ENCODE results near the gene FLNB.
"Not testable (repeated sequence)": the region's sequence is repeated elsewhere in the genome, so short reads cannot be mapped to it uniquely, and the experiment has no call there.

Gene FLNB

GRCh38 chr3:58188921-58189451, 180.8 kb downstream of the FLNB start:
- DNase-seq = no peak

GRCh38 chr3:58189691-58190090, 181.5 kb downstream of the FLNB start:
- DNase-seq = no peak

- DNase-seq = no peak
These were observed 182.1 kb downstream of the FLNB start for GRCh38 chr3:58190291-58190690.

- no peak for DNase-seq
These were observed 182.7 kb downstream of the FLNB start for GRCh38 chr3:58190882-58191281.

GRCh38 chr3:58191361-58191991, 183.3 kb downstream of the FLNB start:
- DNase-seq = no peak

GRCh38 chr3:58192069-58192468, 183.8 kb downstream of the FLNB start:
- DNase-seq = no peak

GRCh38 chr3:58193682-58194407, 185.6 kb downstream of the FLNB start:
- DNase-seq = no peak

- DNase-seq = no peak
These were observed 189.4 kb downstream of the FLNB start for GRCh38 chr3:58197588-58197987.

- DNase-seq = no peak
These were observed 190.1 kb downstream of the FLNB start for GRCh38 chr3:58198362-58198761.

- no peak for DNase-seq
These were observed 190.6 kb downstream of the FLNB start for GRCh38 chr3:58198804-58199203.

- no peak for DNase-seq
These were observed 192.0 kb downstream of the FLNB start for GRCh38 chr3:58200121-58200709.

- DNase-seq = no peak
These were observed 192.7 kb downstream of the FLNB start for GRCh38 chr3:58200846-58201355.

- DNase-seq = not testable (repeated sequence)
These were observed 193.2 kb downstream of the FLNB start for GRCh38 chr3:58201451-58201850.

- DNase-seq = no peak
These were observed 194.7 kb downstream of the FLNB start for GRCh38 chr3:58202917-58203360.

- no peak for DNase-seq
These were observed 195.3 kb downstream of the FLNB start for GRCh38 chr3:58203541-58203940.

- DNase-seq = no peak
These were observed 196.5 kb downstream of the FLNB start for GRCh38 chr3:58204720-58205119.

GRCh38 chr3:58205981-58206380, 197.8 kb downstream of the FLNB start:
- no peak for DNase-seq

- DNase-seq = no peak
These were observed 198.3 kb downstream of the FLNB start for GRCh38 chr3:58206406-58207011.

GRCh38 chr3:58207954-58208353, 199.7 kb downstream of the FLNB start:
- no peak for DNase-seq

- no peak for DNase-seq
These were observed 201.7 kb downstream of the FLNB start for GRCh38 chr3:58209933-58210332.

GRCh38 chr3:58210761-58211460, 202.7 kb downstream of the FLNB start, which contains the start of gene DNASE1L3:
Gene DNASE1L3, minus strand, starts transcription at chr3:58210972. Its CDS starts 66 bp downstream, at chr3:58210906.
- no peak for DNase-seq

Measured in bone marrow (tissue), 2 donors.